HG03558 (cell line): ENCODE data around the gene VASN.
"Not testable (repeated sequence)": the region's sequence is repeated elsewhere in the genome, so short reads cannot be mapped to it uniquely, and the experiment has no call there.

Source experiments
- ATAC-seq: cut with Tn5 transposase; IDR thresholded peaks from one replicate; pipeline ENCODE4 v1.9.1; 2021; ENCODE audit warnings: moderate number of reproducible peaks; ENCODE audit not compliant: unreplicated experiment; ENCODE audit errors: extremely low read depth

Gene VASN

DNA sequence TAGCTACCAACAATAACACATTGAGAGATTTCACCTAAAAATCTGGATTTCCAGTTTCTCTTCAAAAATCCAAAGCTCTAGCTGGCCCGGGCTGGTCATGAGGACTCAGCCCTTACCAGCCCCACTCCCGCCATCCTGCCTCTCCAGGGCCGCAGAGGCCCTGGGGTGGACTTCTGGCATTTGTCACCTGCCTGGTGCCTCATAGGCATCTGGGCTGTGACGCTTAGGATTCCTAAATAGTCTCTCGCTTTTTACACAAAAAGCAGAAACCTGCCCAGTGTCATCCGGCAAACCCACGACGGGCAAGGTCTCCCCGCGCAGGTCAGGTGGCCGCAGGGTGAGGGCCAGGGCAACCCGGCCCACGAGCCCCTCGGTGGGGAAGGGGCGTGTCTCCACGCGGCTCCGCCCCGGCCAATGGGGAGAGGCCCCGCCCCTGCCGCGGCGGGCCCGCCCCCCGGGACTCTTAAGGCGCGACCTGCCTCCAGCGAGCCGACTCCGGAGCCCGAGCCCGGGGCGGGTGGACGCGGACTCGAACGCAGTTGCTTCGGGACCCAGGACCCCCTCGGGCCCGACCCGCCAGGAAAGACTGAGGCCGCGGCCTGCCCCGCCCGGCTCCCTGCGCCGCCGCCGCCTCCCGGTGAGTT is at the start of gene VASN:
Gene VASN (plus strand): TSS at position 492 of the 644 bp plus-strand sequence. CDS start 9,030 bp downstream, outside the sequence.
- no peak for ATAC-seq

DNA sequence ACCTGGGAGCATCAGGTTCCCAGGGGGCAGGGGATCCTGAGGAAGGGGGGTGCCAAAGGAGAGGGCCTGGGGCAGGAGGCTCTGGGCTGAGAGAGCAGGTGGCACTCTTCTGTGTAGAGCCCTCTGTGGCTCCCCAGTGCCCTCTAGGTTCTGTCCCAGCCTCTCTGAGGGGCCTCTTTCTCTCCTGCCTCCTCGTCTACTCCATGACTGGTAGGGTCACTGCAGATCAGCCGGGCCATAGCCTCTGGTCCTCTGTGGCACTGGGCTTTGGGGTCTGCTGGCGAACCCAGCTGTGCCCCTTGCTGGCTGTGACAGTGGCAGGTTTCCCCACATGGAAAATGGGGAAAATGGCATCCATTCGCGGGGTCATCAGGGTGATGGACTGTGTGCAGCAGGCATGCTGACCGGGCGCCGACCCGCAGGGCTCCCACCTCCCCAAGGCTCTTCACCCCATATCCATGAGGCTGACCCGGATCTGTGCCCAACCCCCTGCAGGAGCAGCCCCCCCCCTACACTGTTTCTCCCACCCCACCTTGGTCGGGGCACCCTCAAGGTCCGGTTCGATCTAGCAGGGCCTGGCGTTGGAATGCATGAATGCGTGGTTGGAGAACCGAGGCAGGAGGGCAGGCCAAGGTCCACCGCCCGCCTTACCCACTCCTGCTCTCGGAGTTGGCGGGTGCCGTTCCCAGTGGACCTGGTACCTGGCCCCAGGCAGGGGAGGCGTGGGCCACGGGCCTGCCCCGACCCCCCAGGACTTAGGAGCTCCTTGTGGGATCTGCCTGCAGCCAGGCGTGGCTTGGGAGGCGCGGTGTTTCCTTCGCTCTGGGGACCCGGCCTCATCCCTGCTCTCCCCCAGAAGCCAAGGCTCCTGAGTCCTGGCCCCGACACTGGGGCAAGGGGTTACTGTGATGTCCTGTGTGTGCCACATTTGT is 49.3 kb upstream of the VASN start:
- no peak for ATAC-seq

DNA sequence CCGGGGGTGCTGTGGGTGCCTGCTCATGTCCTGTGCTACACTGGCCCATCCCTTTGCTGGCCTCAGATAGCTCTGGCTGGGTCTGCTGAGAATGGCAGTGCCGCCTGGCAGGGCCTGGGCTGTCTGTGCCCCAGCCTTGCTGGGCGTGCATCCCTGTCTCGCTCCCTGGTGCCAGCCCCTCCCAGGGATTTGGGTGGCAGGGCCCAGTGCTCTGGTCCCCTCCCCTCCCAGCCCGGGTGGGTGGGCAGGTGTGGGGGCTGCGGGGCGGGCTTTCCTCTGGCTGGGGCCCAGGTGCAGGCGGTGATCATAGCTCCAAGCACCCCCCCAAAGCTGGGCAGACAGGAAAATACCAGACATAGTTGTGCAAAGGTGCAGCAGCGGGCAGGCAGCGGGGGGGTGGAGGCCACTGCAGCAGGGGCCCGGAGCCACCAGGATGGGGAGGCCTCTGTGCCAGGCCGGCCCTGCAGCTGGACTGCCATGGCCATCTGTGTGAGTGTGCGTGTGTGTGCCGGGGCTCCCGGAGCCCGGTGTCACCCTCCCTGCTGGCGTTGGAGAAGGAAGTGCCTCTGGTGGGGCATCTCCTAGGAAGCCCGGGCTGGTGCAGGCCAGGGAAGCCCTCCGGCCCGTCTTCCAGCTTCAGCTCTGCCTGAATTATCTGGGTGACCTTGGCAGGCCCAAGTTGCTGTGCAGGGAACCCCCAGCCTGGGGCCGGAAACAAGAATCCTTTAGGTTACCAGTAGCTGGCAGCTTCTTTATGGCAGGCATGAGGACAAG is 48.4 kb upstream of the VASN start:
- ATAC-seq: no peak

DNA sequence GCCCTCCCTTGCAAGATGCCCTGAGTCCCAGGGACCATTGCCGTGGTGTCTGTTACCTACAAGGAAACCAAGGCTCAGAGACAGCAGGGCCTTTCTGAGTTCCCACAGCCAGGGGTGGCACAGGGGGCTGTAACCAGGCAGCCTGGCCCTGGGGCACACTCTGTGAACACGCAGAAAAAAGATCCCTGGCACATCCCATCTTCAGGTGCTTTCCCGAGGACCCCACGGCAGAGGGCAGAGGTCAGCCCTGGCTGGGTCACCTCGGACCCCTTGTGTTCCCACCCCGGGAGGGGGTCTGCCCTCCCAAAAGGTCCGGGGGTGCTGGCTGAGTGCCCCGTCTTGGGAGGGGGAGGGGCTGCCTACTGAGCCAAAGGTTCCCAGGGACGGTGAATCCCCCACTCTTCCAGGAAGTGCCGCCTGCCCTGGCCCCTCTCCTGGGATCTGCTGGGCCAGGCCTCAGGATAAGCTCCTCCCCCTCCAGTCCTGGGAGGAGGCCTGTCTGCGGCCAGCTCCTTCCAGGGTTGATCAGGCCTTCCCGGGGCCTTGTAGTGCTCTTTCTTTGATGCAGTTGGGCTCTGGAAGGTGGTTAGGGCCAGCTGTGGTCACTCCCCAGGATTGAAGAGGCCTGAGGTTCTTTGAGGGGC is 47.7 kb upstream of the VASN start:
- no peak for ATAC-seq

DNA sequence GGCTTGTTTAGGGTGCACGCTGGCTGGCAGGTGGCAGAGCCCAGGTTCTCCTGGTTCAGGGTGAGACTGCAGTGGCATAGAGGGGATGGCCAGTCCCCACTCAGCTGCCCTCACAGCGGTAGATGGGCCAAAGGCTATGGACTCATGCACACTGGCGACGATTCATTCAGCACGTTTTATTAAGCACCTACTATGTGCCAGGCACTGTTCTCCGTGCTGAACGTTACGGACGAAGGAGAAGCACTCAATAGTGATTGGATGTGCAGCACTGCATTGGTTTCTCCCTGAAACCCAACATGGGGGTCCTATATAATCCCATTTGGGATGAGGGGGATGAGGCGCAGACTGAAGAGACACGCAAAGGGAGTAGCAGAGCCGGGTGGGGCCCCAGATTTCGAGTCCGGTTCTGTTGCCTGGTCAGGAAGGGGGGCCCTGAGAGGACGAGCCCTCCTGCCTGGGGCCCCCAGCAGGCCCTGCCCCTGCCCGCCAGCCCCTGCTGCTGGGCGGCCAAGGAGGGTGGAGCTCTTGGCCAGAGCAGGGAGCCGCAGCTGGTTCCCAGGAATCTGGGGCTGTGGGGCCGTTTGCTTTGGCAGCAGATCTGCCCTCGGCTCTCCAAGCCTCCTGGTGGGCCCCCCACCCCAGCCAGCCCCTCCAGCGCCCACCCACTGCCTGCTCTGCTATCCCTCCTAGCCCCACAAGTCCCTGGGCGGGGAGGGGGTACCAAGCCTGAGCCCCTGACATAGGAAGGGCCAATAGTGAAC is 47.0 kb upstream of the VASN start:
- no peak for ATAC-seq

DNA sequence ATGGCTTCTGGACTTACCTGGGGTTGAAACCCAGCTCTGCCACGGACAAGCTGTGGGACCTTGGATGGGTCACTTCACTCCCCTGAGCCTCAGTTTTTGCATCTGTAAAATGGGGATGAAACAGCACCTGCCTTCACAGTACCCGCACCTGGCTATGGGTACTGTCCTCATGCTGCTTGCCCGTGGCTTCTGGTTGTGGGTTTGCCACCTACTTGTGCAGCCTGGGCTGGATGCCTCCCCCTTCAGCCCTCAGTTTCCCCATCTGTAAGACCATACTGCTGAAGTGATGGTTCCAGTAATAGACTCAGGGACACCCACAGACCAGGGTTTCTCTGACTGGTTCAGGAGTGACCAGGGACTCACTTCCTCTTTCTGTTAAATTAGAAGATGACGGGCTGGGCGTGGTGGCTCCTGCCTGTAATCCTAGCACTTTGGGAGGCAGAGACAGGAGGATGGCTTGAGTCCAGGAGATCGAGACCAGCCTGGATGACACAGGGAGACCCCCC is 46.3 kb upstream of the VASN start:
- ATAC-seq: no peak

DNA sequence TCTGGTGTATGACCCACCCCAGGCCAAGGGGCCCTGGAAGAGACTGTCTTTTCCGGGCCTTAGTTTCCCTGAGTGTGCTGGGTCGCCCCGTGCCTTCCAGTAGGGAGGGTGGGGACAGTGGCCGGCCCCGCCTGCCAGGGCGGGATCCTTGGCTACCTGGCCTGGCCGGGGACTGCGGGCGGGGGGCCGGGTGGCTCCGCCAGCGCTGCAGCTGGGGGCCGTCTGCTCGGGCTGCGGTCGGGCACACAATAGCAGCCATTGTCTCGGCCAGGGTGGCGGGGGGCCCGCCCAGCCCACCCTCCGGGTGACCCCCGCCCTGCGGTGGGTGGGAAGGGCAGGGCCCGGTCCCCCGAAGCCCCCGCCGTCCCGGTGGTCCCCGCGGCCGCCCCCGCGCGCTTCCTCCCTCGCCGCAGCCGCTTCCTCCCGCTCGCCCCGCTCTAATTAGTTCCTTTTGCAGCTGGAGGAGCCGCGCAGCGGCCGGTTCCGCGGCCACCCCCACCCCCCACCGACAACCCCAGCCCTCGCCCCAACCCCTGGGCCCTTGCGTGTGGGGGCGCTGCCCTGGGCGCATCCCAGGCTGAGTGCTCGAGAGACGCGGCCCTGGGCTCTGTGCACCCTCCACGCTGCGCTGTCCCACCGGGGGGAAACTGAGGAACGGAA is 44.1 kb upstream of the VASN start:
- no peak for ATAC-seq

DNA sequence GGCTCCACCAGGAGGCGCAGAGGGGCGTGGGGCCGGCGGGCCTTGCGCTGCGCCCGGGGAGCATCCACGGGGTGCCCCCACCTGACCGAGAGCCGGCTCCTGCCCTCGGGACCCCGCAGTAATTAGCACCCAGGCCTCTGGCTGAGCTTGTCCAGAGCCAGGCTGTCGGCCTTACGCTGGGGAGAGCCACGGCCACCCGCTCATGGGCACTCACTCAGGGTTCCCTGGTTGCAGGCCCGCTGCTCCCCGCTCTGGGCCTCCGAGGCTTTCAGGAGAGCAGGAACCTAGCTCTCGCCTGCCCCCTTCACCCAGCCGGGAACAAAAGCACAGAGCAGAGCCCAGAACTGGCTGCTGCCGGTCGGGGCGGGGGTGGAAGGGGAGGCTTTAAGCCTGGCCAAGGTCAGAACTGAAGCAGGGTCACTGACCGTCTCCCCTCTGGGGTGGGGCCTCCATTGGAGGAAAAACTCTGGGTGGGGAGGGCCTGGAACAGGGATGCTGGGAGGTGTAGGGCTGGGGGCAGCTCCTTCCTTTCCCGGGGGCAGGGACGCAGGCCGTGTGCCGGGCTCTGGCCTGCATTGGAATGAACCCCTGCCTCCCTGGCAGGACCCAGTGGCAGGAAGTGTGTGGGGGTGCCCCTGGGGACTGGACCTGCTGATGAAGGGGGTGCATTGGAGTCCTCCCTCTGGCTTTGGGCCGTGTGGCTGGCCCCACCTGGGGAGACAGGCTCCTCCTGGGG is 43.4 kb upstream of the VASN start:
- no peak for ATAC-seq

DNA sequence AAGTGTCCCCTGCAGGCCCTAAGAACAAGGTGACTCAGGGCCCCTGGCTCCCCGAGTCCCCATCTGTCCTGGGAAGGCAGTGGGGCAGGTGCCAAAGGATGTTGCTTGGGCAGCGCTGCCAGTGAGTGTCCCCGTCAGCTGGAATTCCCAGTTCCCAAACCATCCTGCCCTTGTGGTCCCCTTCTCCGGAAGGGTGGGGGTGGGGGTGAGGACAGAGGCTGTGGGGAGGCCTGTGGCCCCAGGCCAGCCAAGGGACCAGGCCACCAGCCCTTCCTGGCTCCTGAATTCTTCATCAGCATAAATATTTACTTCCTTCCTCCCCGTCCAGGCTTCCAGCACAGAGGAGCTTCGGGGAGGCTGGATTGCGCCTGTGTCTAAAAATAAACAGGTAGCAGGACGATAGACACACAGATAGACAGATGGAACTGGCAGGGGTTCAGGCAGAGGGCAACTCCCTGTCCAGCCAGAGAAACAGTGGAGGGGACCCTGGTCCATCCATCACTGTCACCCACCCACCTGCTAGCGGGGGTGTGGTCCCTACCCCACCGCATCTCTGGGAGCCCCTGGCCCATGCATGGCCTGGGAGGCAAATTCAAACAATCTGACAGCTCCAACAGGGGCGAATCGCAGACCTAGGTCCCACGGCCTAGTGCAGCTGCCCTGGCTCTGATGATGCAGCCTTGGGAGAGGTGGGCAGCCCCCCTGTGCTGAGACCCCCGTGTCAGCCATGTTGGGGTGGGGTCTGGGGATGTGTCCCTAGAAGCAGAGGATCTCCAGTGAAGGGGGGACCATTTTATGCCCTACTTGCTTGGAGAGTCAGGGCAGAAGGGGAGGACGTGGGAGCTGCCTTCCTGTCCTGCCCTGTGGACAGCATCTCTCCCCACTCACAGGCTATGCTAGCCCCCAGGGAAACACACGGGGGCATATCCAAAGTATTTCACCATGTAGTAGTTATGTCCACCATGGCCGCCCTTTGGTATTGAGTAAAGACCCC is 42.6 kb upstream of the VASN start:
- ATAC-seq: no peak

DNA sequence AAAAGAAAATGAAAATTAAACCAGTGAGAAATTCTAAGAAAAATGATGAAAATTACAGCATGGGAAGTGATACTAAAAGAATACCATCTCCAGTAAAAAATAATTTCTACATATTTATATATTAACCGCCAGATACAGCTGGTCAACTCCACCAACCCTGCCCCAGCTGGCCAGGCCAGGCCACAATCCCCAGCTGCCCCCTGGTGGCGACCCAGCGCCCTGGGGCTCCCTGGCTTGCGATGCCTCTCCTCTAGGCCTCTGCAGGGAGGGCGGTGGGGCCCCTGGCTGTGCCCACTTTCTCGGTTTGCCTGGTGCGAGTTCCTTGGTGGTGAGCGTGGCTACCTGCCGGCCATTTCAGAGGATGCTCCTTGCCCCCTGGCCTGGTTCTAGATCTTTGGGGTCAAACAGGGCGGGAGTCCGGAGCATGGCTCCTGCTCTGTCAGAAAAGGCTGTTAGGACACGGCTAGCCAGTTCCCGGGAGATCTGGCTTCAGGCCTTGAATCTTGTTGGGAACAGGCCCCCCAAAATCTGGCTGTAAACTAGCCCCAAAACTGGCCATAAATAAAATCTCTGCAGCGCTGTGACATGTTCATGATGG is 41.3 kb upstream of the VASN start:
- ATAC-seq: no peak

DNA sequence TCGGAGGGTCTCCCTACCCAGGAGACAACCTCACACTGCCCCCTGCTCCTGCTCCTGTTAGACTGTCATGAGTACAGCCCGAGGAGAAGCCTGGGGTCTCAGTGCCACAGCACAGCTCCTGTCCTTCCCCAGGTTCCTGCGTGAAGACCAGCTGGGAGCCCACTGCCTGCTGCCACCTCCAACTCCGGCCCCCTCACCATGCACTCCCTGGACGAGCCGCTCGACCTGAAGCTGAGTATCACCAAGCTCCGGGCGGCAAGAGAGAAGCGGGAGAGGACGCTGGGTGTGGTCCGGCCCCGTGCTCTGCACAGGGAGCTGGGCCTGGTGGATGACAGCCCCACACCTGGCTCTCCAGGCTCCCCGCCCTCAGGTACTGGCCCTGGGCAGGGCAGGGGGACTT is 39.6 kb upstream of the VASN start:
- no peak for ATAC-seq

DNA sequence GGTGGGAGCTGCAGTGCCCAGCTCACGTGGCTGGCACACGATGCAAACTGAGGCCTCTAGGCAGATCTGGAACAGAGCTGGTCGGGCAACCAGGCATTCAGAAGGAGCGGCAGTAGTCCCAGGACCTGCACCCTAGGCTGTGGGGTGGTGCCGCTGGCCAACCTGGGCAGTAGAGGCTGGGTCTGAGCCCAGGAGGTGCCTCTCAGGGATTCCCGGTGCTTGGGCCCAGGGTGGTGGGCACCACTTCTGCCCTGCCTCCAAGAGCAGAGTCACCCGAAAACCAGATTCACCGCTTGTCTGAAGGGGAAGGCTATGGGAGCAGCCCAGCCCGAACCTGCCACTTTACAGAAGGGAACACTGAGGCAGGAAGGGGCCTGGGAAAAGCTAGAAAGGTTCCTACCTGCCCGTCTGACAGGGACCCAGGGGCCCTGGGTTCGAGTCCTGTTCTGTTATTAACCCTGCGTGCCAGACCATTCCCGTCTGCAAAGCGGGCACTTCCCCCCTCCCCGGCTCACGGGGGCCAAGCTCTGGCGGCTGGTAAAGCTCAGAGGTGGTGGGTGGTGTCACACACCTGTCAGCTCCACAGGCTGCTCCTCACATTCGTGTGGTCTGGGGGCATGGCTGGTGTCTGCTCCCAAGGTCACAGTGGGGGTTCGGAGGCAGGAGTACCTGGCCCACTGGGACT is 38.9 kb upstream of the VASN start:
- ATAC-seq: no peak

DNA sequence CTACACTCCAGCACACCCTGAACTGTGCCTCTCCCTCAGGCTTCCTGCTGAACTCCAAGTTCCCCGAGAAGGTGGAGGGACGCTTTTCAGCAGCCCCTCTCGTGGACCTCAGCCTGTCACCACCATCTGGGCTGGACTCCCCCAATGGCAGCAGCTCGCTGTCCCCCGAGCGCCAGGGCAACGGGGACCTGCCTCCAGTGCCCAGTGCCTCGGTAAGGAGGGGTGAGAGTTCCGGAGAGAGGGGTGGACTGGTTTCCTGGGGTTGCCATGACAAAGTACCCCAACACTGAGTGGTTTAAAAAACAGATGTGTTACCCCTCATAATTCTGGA is 38.4 kb upstream of the VASN start:
- no peak for ATAC-seq

DNA sequence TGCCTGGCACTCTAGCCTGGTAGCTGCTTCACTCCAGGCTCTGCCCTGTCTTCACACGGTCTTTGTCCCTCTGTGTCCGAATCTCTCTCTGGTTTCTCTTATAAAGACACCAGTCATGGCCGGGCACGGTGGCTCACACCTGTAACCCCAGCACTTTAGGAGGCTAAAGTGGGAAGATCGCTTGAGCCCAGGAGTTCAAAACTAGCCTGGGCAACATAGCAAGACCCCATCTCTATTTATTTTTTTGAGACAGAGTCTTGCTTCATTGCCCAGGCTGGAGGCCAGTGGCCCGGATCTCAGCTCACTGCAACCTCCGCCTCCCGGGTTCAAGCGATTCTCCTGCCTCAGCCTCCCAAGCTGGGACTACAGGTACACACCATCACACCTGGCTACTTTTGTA is 37.9 kb upstream of the VASN start:
- not testable (repeated sequence) for ATAC-seq

DNA sequence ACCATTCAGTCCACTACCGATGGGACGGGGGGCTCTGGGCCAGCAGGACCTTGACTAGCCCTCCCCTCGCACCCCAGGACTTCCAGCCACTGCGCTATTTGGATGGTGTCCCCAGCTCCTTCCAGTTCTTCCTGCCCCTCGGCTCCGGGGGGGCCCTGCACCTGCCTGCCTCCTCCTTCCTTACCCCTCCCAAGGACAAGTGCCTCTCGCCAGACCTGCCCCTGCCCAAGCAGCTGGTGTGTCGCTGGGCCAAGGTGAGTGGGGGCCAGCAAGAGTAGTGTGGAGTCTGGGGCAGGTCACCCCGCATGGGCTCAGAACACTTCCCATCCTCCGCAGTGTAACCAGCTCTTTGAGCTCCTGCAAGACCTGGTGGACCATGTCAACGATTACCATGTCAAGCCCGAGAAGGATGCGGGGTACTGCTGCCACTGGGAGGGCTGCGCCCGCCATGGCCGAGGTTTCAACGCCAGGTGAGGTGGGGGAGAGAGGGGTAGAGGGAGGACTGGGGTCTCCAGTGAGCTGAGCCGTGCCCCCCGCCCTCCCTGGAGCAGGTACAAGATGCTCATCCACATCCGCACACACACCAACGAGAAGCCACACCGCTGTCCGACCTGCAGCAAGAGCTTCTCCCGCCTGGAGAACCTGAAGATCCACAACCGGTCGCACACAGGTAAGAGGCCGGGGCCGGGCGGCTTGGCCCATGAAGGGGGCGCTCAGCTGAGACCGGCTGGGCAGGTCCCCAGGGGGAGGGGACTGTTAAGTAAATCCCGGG is 36.7 kb upstream of the VASN start:
- no peak for ATAC-seq
